ENCODE measurements around the gene BCS1L.

- TF ChIP-seq CTCF (IDR thresholded peaks at IDR 0.05; ENCODE audit: insufficient read depth, low read length) (no peak), SPI1 (IDR thresholded peaks at IDR 0.05; ENCODE audit: borderline replicate concordance, low read depth) (no peak), REST (IDR thresholded peaks at IDR 0.05; ENCODE audit: insufficient replicate concordance, low read depth) (no peak), POLR2AphosphoS5 (IDR thresholded peaks at IDR 0.05; ENCODE audit: low read depth) (no peak)
Measured at GRCh38 chr2:218645126-218645525, 14.4 kb upstream of the BCS1L start.

Measured in HL-60 (cell line).